ENCODE results near the gene CCNG2.

The CCNG2 gene

GRCh38 chr4:77209936-77210335 is 52.9 kb downstream of the CCNG2 start:
- H3K4me3 ChIP-seq (ENCODE audit: low read depth, low read length) = no peak overlapping the region
- TF ChIP-seq CTCF (IDR thresholded peaks at IDR 0.05; ENCODE audit: borderline replicate concordance, insufficient read depth, low read depth, low read length) = no peak

GRCh38 chr4:77215107-77215506 is 58.1 kb downstream of the CCNG2 start:
- H3K4me3 ChIP-seq (ENCODE audit: low read depth, low read length) = no peak overlapping the region
- no peak for TF ChIP-seq CTCF (IDR thresholded peaks at IDR 0.05; ENCODE audit: borderline replicate concordance, insufficient read depth, low read depth, low read length)

- TF ChIP-seq CTCF (IDR thresholded peaks at IDR 0.05; ENCODE audit: borderline replicate concordance, insufficient read depth, low read depth, low read length) = no peak
Observed at GRCh38 chr4:77217526-77217925, 60.5 kb downstream of the CCNG2 start.

GRCh38 chr4:77219266-77219665 is 62.3 kb downstream of the CCNG2 start:
- TF ChIP-seq CTCF (IDR thresholded peaks at IDR 0.05; ENCODE audit: borderline replicate concordance, insufficient read depth, low read depth, low read length) = no peak

More at GRCh38 chr4:77217526-77217925, 60.5 kb downstream of the CCNG2 start:
- H3K4me3 ChIP-seq (ENCODE audit: low read depth, low read length) = no peak overlapping the region

More at GRCh38 chr4:77219266-77219665, 62.3 kb downstream of the CCNG2 start:
- no peak overlapping the region for H3K4me3 ChIP-seq (ENCODE audit: low read depth, low read length)
